Fibroblast of lung (primary cell): ENCODE measurements around the gene DPH5.

Source experiments
- CTCF ChIP-seq, 2 donors: IDR thresholded peaks in 1 of 2; conservative IDR thresholded peaks in 1 of 2; 1 replicate in 1 of 2; 2 replicates in 1 of 2; pipeline ENCODE4 v1.5.1; 2011 to 2012; ENCODE audit warnings: low read length in 2 of 2, control low read depth in 1 of 2, inconsistent platforms in 1 of 2, low read depth in 1 of 2, mild to moderate bottlenecking in 1 of 2
- EZH2 ChIP-seq: IDR thresholded peaks from 2 replicates; pipeline ENCODE4 v1.5.1; 2012; ENCODE audit warnings: low read length, control low read depth, mild to moderate bottlenecking; ENCODE audit errors: missing control alignments

DNA sequence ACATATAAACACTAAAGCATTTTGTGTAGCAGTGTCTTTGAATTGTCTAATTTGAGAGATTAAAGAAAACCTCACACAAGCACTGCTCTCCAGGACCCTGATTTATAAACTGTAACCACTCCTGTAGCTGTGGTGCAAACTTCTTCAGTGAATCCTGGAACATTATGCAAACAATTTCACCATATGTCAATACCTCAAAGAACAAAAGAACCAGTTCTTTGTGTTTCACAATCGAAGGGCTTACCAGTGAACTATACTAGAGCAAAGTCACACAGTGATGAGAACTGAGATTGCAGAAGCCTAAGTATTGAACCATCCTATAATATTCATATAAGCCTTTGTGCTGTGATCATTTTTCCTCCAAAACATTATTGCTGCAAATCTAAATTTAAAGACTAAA, 21.5 kb downstream of the DPH5 start:
- TF ChIP-seq CTCF (conservative IDR thresholded peaks at IDR 0.05 in 1 of 2, IDR thresholded peaks at IDR 0.05 in 1 of 2; ENCODE audit: low read depth in 1 of 2, low read length in 2 of 2) (no peak), EZH2 (no peak)
